Common myeloid progenitor, CD34-positive (primary cell): ENCODE measurements around the gene PRKCE.

Source experiments
- CTCF ChIA-PET: fragments of 350-600 bp; sonication (Branson Sonifier 250); formaldehyde crosslinking; loops from one replicate; lab custom pipeline; 2021; ENCODE audit warnings: antibody characterized with exemption; lab: Charles Lee
- POLR2A ChIA-PET: fragments of 350-600 bp; sonication (Branson Sonifier 250); formaldehyde crosslinking; loops from one replicate; lab custom pipeline; 2021; ENCODE audit warnings: antibody characterized with exemption; lab: Charles Lee
- DNase-seq, 3 donors: peaks; one replicate each; pipeline versions ENCODE4 v3.0.0 to v3.0.0-alpha.2; 2013
- H3K27ac ChIP-seq, 2 experiments: 1 replicate in 1 of 2; 2 replicates in 1 of 2; pipeline ENCODE4 v1.7.0; 2013; ENCODE audit warnings: inconsistent platforms in 2 of 2, low read length in 2 of 2, mild to moderate bottlenecking in 2 of 2, low read depth in 1 of 2, moderate library complexity in 1 of 2; ENCODE audit not compliant: severe bottlenecking in 2 of 2, insufficient read depth in 1 of 2, poor library complexity in 1 of 2
- H3K27me3 ChIP-seq, 5 experiments: replicated peaks in 2 of 5; 1 replicate in 3 of 5; 2 replicates in 2 of 5; pipeline versions ENCODE4 v1.6.1 to v1.7.0; 2013; ENCODE audit warnings: low read length in 4 of 5, mild to moderate bottlenecking in 2 of 5, moderate library complexity in 2 of 5, inconsistent platforms in 1 of 5; ENCODE audit not compliant: insufficient read depth in 5 of 5, control insufficient read depth in 4 of 5
- H3K36me3 ChIP-seq, 4 experiments: 1 replicate in 2 of 4; 2 replicates in 2 of 4; pipeline versions ENCODE4 v1.6.1 to v1.7.0; 2013; ENCODE audit warnings: low read length in 3 of 4, control low read depth in 1 of 4, mild to moderate bottlenecking in 1 of 4; ENCODE audit not compliant: control insufficient read depth in 4 of 4, insufficient read depth in 4 of 4
- H3K4me1 ChIP-seq, 4 experiments: 1 replicate in 3 of 4; 2 replicates in 1 of 4; pipeline versions ENCODE4 v1.6.1 to v1.7.1; 2013; ENCODE audit warnings: low read length in 3 of 4, mild to moderate bottlenecking in 3 of 4, control low read depth in 1 of 4, inconsistent platforms in 1 of 4, moderate library complexity in 1 of 4; ENCODE audit not compliant: control insufficient read depth in 4 of 4, insufficient read depth in 4 of 4; ENCODE audit errors: control extremely low read depth in 1 of 4
- H3K4me3 ChIP-seq, 7 experiments: 1 replicate in 4 of 7; 2 replicates in 3 of 7; pipeline versions ENCODE4 v1.5.1 to v1.7.0; 2013; ENCODE audit warnings: mild to moderate bottlenecking in 7 of 7, low read length in 6 of 7, moderate library complexity in 6 of 7, inconsistent platforms in 2 of 7, low read depth in 2 of 7, control low read depth in 1 of 7; ENCODE audit not compliant: insufficient read depth in 4 of 7, control insufficient read depth in 1 of 7; ENCODE audit errors: extremely low read depth in 1 of 7
- H3K9me3 ChIP-seq, 5 experiments: 1 replicate in 4 of 5; 2 replicates in 1 of 5; pipeline versions ENCODE4 v1.6.1 to v1.7.1; 2013; ENCODE audit warnings: low read length in 4 of 5, mild to moderate bottlenecking in 2 of 5, inconsistent platforms in 1 of 5, low read depth in 1 of 5, moderate library complexity in 1 of 5; ENCODE audit not compliant: control insufficient read depth in 4 of 5, insufficient read depth in 2 of 5; ENCODE audit errors: control extremely low read depth in 1 of 5
- WGBS: methylation state at CpG from one replicate; pipeline ENCODE4 v1.1.5; 2013; ENCODE audit not compliant: insufficient coverage; 5-methylcytosine and 5-hydroxymethylcytosine counted together

Gene PRKCE

GRCh38 chr2:46147626-46148368, 496.3 kb downstream of the PRKCE start:
- Histone ChIP-seq H3K9me3 (no peaks in the 10 kb centered on the region), H3K27ac (no peak overlapping the region), H3K27me3 (no peaks in the 10 kb centered on the region), H3K4me1 (no peaks in the 10 kb centered on the region), H3K36me3 (peaks cover 4 to 15% (median 7%) of the 10 kb centered on the region in 4 experiments), H3K4me3 (no peak overlapping the region)
- 100% methylated on average over 3 of the region's 6 CpGs for WGBS
- CTCF ChIA-PET, result no interaction called here
- DNase-seq, result no peak
- POLR2A ChIA-PET, result no interaction called here

- WGBS, result 100% methylated on average over 1 of the region's 2 CpGs
- Histone ChIP-seq H3K27me3 (no peaks in the 10 kb centered on the region), H3K36me3 (peaks cover 4 to 15% (median 7%) of the 10 kb centered on the region in 4 experiments), H3K4me1 (no peaks in the 10 kb centered on the region), H3K4me3 (no peak overlapping the region), H3K9me3 (no peaks in the 10 kb centered on the region), H3K27ac (no peak overlapping the region)
- CTCF ChIA-PET, result no interaction called here
- DNase-seq, result no peak
- POLR2A ChIA-PET, result no interaction called here
Measured at GRCh38 chr2:46148369-46148736, 496.9 kb downstream of the PRKCE start.

GRCh38 chr2:46150445-46150955, 499.0 kb downstream of the PRKCE start:
- Histone ChIP-seq H3K9me3 (no peaks in the 10 kb centered on the region), H3K27me3 (no peaks in the 10 kb centered on the region), H3K4me3 (no peak overlapping the region), H3K36me3 (peaks cover 4 to 15% (median 8%) of the 10 kb centered on the region in 4 experiments), H3K27ac (no peak overlapping the region), H3K4me1 (no peaks in the 10 kb centered on the region)
- 100% methylated on average over 3 of the region's 3 CpGs for WGBS
- CTCF ChIA-PET, result no interaction called here
- no peak for DNase-seq
- POLR2A ChIA-PET, result no interaction called here

DNA sequence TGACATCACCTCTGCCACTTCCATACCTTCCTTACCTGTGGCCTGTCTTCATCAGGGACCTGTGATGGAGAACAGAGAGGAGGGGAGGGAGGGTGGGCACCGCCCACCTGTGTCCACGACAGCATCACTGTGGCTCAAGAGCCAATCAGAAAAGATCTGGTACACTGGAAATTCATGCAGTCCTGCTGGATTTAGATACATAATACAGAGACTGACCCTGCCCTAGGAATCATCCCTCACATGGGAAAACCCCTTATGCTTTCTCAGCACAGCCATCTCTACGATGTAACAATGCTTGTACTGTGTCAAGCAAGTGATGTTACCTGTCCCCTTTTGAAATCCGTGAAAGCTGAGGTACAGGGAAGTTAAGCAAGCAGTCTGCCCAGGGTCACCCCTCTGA, 500.1 kb downstream of the PRKCE start:
- H3K27me3 ChIP-seq, result no peaks in the 10 kb centered on the region
- peaks cover 0 to 11% (median 10%) of the 10 kb centered on the region in 4 experiments for H3K36me3 ChIP-seq
- ChIA-PET CTCF (no interaction called here), POLR2A (no interaction called here)
- no peaks in the 10 kb centered on the region for H3K9me3 ChIP-seq
- H3K4me1 ChIP-seq, result no peaks in the 10 kb centered on the region
- no peak for DNase-seq
- WGBS, result no CpG with 5 or more reads among the region's 4 CpGs
- H3K27ac ChIP-seq, result no peak overlapping the region
- H3K4me3 ChIP-seq, result no peak overlapping the region

DNA sequence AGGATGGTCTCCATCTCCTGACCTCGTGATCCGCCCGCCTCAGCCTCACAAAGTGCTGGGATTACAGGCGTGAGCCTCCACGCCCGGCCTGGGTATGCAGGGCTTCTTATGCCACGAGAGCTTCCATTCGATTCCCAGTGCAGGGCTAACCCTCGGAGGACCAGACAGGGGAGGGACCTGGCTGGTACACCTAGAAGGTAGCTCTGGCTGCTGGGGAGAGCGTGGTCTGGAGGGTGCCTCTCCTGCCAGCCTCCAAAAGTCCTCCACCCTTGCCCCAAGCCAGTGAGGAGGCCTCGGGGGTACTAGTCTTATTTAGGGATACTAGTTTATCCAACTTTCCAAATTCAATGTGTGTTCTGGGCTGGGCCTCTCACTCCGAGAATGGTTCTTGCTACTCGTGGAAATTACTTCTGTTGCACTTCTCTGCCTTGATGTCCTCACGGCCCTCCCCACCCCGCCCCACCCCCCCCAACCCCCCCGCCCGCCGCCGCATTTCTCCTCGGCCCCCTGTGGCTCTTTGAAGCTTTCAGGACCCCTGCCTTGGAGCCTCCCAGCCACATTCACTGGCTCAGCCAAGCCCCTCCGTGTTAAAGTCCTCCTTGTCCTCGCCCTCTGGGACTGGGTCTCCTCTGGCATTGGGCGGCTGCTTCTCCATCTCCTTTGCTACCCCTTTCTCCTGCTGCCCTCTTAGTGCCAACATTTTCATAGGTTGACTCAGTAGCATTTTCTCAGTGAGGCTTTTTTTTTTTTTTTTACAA, 502.7 kb downstream of the PRKCE start:
- H3K27me3 ChIP-seq, result no peaks in the 10 kb centered on the region
- H3K4me3 ChIP-seq, result no peak overlapping the region
- no peak overlapping the region for H3K27ac ChIP-seq
- DNase-seq, result no peak
- ChIA-PET POLR2A (no interaction called here), CTCF (no interaction called here)
- WGBS, result 98% methylated on average over 13 of the region's 23 CpGs
- no peaks in the 10 kb centered on the region for H3K9me3 ChIP-seq
- H3K4me1 ChIP-seq, result no peaks in the 10 kb centered on the region
- peaks cover 0 to 10% (median 6%) of the 10 kb centered on the region in 4 experiments for H3K36me3 ChIP-seq

DNA sequence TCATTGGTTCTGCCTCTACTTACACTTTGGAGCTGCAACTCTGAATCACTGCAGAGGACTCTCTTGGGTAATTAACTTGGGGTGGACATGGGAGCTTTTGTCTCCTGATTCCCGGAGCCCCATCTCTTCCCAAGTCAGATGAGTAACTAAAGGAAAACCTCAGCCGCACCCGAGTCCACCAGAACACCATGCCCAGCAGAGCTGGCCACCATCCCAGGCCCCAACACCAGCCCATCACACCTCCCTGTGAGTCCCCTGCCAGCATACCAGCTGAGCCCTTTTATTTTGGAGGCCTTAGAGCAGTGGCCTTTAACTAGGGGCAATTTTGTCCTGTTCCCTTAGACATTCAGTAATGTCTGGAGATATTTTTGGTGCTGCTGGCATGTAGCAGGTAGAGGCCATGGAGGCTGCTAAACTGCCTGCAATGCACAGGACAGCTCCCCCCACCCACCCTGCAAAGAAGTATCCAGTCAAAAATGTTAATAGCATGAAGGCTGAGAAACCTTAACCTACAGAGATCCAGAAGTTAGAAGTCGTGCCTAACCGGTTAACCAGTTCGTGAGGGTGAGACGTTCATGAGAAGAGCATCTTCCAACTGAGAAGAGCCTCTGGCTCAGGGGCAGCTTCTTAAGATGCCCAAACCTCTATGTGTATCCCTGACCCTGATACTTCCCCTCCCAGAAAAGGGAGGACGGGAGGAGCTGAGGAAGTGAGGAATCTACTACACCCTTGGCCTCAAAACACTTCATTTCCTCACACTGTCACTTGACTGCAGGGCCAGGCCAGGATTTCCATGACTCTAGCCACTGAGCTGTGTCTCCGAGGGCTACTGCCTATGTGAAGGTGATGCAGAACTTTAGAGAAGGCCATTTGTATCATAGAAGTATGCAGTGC, 505.8 kb downstream of the PRKCE start:
- 100% methylated on average over 7 of the region's 9 CpGs for WGBS
- Histone ChIP-seq H3K9me3 (no peaks in the 10 kb centered on the region), H3K27ac (no peak overlapping the region), H3K4me3 (no peak overlapping the region), H3K36me3 (peaks cover 0 to 12% (median 5%) of the 10 kb centered on the region in 4 experiments), H3K27me3 (no peaks in the 10 kb centered on the region), H3K4me1 (peaks cover 2 to 20% (median 14%) of the 10 kb centered on the region in 4 experiments)
- ChIA-PET CTCF (interaction anchor here (0.8 to 1.1 kb wide), 3 partner anchors 12 to 48 kb away, joined by 3 read pairs; no protein-coding TSS in a partner anchor), POLR2A (interaction anchor here (0.7 kb wide), 1 partner anchor 35 kb away, joined by 3 read pairs; no protein-coding TSS in a partner anchor)
- DNase-seq, result no peak
